ENCODE results near the gene KCNJ18. TPM values are rescaled to one million over a fixed set of nuclear protein-coding genes. Genes with fewer than 3 reads are reported as not detected.
"Not testable (repeated sequence)": the region's sequence is repeated elsewhere in the genome, so short reads cannot be mapped to it uniquely, and the experiment has no call there.

KCNJ18 gene
- total RNA-seq, 1 experiment from 2014 or later, result not detected

DNA sequence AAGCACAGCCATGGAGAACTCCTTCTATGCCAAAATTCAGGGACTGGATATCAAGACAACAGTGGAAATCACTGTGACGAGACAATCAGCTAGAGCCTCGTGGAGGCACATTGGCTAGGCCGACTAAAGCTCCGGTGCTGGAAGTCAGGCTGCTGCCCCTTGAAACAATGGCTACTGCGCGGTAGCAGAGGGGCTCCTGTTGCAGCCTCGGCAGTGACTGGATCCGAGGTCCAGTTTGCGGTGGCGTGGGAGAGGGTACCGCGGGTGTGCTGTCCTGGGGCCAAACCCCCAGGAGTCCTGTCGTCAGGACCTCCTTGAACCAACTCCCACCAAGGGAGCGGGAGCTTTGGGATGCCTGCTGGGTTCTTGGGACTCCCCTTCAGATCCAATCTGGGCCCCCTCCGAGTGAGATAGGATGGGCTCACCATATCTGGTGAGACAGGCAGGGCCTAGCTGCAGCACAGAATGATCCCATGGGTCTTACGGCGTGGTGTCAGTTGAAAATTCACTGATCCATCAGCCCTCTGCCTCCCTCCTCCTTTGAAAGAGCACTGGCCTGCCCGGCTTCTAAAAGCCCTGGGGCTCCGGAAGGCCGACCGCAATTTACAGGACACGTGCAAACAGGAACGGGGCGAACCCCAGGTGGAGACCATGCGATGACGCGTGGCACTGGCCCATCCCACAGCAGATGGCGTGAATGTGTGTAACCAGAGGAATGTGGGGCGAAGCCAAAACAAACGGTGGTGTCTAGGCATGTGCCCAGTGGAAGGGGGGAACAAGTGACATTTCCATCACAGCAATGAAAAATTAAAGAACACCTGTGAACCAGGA, 15.8 kb upstream of the KCNJ18 start:
- H3K9me3 ChIP-seq (replicated peaks), result no peaks in the 10 kb centered on the region
- no peaks in the 10 kb centered on the region for H3K4me1 ChIP-seq (replicated peaks)

DNA sequence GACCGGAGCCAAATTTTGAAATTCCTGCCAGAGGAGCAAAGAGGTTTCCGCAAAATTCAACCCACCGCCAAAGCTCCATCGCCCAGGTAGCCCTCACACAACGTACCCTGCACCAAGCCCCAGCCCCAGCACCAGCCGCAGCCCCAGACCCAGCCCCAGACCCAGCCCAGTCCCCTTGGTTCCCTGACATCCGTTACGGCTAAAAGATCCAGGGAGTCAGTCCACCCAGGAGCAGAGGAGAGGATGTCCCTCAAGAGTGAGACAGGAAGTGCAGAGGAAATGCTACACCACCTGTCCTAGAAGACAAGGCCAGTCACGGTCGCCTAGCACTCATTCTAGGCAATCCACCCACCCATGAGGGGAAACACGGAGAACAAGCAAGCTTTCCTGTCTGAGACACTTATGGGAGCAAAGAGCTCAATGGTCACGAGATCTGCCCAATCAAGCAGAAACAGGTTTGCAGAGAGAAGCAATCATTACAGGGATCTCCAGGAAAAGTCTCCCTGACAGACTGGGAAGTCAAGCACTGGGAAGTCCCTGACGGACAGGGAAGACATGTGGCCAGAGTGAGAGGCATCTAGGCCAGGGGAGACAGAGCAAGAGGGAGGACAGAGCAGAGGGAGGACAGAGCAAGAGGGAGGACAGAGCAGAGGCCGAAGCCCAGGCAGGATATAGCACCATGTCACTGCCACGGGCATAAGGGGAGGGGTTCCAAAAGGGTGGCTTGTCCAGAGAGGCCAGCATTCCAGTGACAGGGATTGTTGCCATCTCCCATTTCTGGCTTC, 15.0 kb upstream of the KCNJ18 start:
- Histone ChIP-seq H3K27ac (no peak overlapping the region), H3K9me3 (replicated peaks) (no peaks in the 10 kb centered on the region), H3K4me3 (no peak overlapping the region), H3K36me3 (no peaks in the 10 kb centered on the region), H3K27me3 (replicated peaks) (no peaks in the 10 kb centered on the region), H3K4me1 (replicated peaks) (no peaks in the 10 kb centered on the region)
- no peak for DNase-seq (ENCODE audit: low read depth in 1 of 2, low spot score in 2 of 2)

More for the DNA sequence above, 15.8 kb upstream of the KCNJ18 start:
- H3K4me3 ChIP-seq, result no peak overlapping the region
- H3K36me3 ChIP-seq, result no peaks in the 10 kb centered on the region
- no peak for DNase-seq (ENCODE audit: low read depth in 1 of 2, low spot score in 2 of 2)
- H3K27me3 ChIP-seq (replicated peaks), result no peaks in the 10 kb centered on the region
- H3K27ac ChIP-seq, result no peak overlapping the region

DNA sequence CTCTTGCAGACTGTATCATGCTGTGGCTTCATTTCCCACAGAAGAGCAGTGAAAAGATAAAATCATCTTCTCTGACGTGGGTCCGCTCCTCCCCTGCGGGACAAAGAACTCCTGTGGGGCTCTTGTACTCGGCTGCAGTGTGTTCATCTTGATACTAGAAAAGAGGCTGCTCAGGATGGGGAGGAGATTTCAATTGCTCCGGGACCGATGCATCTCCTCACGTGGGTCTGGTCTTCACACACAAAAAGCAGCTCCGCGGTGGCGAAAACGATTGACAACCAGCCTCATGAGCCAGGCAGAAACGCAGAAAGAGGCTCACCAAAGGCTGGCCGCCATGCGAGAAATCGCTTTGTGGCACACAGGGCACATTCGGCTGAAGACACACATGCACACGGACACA, 14.4 kb upstream of the KCNJ18 start:
- Histone ChIP-seq H3K4me3 (no peak overlapping the region), H3K4me1 (replicated peaks) (no peaks in the 10 kb centered on the region), H3K9me3 (replicated peaks) (no peaks in the 10 kb centered on the region), H3K27me3 (replicated peaks) (no peaks in the 10 kb centered on the region), H3K36me3 (no peaks in the 10 kb centered on the region), H3K27ac (no peak overlapping the region)
- no peak for DNase-seq (ENCODE audit: low read depth in 1 of 2, low spot score in 2 of 2)

DNA sequence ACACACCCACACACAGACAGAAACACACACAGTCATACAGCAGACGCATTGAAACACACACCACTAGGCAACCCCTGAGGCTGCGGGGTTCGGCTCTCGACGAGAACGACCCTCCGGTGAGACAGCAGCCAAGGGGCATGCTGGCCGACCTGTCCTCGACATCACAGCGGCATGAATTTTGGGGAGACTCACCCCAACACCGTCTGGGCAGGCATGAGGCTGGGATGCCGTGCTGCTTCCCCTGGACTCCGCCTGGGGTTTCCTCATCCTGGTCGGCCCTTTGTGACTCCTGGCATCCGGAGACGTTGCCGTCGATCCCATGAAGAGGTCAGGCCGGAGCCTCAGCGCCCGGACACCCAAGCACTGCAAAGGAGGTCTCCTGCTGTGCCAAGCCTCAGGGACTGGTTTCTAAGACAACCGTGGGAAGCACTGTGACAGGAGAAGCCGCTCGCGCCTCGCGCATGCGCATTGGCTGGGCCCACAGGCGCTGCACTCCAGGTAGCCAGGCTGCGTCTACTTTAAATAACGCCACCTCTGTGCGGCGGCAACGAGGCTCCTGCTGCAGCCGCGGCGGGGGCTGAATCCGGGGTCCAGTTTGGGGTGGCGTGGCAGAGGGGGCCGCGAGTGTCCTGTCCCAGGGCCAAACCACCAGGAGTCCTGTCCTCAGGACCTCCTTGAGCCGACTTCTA, 13.8 kb upstream of the KCNJ18 start:
- no peaks in the 10 kb centered on the region for H3K9me3 ChIP-seq (replicated peaks)

DNA sequence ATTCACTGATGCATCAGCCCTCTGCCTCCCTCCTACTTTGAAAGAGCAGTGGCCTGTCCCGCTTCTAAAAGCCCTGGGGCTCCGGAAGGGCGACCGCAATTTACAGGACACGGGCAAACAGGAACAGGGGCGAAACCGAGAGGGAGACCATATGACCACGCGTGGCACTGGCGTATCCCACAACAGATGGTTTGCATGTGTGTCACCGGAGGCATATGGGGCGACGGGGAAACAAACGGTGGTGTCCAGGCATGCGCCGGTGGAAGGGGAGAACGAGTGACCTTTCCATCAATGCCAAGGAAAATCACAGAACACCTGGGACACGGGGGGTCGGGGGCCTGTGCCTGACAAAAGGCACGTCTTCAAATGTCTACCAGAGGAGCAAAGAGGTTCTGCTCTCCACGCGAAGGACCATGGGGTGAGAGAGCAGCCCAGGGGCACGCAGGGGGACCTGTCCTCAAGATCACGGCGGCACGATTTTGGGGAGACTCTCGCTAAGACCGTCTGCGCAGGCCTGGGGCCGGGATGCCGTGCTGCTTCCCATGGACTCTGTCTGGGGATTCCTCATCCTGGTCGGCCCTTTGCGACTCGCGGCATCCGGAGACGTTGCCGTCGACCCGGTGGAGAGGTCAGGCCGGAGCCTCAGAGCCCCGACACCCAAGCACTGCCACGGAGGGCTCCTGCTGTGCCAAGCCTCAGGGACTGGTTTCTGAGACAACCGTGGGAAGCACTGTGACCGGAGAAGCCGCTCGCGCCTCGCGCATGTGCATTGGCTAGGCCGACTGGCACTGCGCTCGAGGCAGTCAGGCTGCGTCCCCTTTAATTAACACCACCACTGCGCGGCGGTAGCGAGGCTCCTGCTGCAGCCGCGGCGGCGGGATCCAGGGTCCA, 12.8 kb upstream of the KCNJ18 start:
- Histone ChIP-seq H3K36me3 (no peaks in the 10 kb centered on the region), H3K4me3 (no peak overlapping the region), H3K27ac (no peak overlapping the region), H3K4me1 (replicated peaks) (no peaks in the 10 kb centered on the region), H3K27me3 (replicated peaks) (no peaks in the 10 kb centered on the region), H3K9me3 (replicated peaks) (no peaks in the 10 kb centered on the region)
- DNase-seq (ENCODE audit: low read depth in 1 of 2, low spot score in 2 of 2), result no peak

More for the DNA sequence above, 13.8 kb upstream of the KCNJ18 start:
- no peaks in the 10 kb centered on the region for H3K4me1 ChIP-seq (replicated peaks)
- H3K36me3 ChIP-seq, result no peaks in the 10 kb centered on the region
- DNase-seq (ENCODE audit: low read depth in 1 of 2, low spot score in 2 of 2), result no peak
- H3K27ac ChIP-seq, result no peak overlapping the region
- no peaks in the 10 kb centered on the region for H3K27me3 ChIP-seq (replicated peaks)
- no peak overlapping the region for H3K4me3 ChIP-seq

DNA sequence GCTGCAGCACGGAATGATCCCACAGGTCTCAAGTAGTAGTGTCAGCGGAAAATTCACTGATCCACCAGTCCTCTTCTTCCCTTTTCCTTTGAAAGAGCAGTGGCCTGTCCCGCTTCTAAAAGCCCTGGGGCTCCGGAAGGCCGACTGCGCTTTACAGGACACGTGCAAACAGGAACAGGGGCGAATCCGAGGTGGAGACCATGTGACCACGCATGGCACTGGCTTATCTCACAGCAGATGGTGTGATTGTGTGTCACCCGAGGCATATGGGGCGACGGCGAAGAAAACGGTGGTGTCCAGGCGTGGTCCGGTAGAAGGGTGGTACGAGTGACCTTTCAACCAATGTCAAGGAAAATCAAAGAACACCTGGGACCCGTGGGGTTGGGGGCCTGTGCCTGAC, 12.0 kb upstream of the KCNJ18 start:
- Histone ChIP-seq H3K36me3 (no peaks in the 10 kb centered on the region), H3K27ac (no peak overlapping the region), H3K4me1 (replicated peaks) (no peaks in the 10 kb centered on the region), H3K4me3 (no peak overlapping the region), H3K9me3 (replicated peaks) (no peaks in the 10 kb centered on the region), H3K27me3 (replicated peaks) (no peaks in the 10 kb centered on the region)
- DNase-seq (ENCODE audit: low read depth in 1 of 2, low spot score in 2 of 2), result no peak

DNA sequence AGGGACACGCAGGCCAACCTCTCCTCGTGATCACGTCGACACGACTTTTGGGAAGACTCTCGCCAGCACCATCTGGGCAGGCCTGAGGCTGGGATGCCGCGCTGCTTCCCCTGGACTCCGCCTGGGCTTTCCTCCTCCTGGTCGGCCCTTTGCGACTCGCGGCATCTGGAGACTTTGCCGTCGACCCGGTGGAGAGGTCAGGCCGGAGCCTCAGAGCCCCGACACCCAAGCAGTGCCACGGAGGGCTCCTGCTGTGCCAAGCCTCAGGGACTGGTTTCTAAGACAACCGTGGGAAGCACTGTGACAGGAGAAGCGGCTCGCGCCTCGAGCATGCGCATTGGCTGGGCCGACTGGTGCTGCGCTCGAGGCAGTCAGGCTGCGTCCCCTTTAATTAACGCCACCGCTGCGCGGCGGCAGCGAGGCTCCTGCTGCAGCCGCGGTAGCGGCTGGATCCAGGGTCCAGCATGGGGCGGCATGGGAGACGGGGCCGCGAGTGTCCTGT, 11.4 kb upstream of the KCNJ18 start:
- H3K4me3 ChIP-seq; H3K4me1 ChIP-seq (replicated peaks); DNase-seq (ENCODE audit: low read depth in 1 of 2, low spot score in 2 of 2); H3K9me3 ChIP-seq (replicated peaks); H3K36me3 ChIP-seq; H3K27me3 ChIP-seq (replicated peaks); H3K27ac ChIP-seq: not testable (repeated sequence)

DNA sequence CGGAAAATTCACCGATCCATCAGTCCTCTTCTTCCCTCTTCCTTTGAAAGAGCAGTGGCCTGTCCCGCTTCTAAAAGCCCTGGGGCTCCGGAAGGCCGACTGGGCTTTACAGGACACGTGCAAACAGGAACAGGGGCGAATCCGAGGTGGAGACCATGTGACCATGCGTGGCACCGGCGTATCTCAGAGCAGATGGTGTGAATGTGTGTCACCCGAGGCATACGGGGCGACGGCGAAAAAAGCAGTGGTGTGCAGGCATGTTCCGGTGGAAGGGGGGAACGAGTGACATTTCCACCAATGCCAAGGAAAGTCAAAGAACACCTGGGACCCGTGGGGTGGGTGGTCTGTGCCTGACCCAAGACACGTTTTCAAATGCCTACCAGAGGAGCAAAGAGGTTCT, 10.7 kb upstream of the KCNJ18 start:
- H3K4me1 ChIP-seq (replicated peaks); H3K27me3 ChIP-seq (replicated peaks); H3K36me3 ChIP-seq; H3K27ac ChIP-seq; H3K9me3 ChIP-seq (replicated peaks); H3K4me3 ChIP-seq; DNase-seq (ENCODE audit: low read depth in 1 of 2, low spot score in 2 of 2): not testable (repeated sequence)

DNA sequence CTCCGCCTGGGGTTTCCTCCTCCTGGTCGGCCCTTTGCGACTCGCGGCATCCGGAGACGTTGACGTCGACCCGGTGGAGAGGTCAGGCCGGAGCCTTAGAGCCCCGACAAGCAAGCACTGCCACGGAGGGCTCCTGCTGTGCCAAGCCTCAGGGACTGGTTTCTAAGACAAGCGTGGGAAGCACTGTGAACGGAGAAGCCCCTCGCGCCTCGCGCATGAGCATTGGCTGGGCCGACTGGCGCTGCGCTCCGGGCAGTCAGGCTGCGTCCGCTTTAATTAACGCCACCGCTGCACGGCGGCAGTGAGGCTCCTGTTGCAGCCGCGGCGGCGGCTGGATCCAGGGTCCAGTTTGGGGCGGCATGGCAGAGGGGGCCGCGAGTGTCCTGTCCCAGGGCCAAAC, 10.2 kb upstream of the KCNJ18 start:
- H3K27me3 ChIP-seq (replicated peaks); DNase-seq (ENCODE audit: low read depth in 1 of 2, low spot score in 2 of 2); H3K36me3 ChIP-seq; H3K27ac ChIP-seq; H3K4me1 ChIP-seq (replicated peaks); H3K9me3 ChIP-seq (replicated peaks); H3K4me3 ChIP-seq: not testable (repeated sequence)

DNA sequence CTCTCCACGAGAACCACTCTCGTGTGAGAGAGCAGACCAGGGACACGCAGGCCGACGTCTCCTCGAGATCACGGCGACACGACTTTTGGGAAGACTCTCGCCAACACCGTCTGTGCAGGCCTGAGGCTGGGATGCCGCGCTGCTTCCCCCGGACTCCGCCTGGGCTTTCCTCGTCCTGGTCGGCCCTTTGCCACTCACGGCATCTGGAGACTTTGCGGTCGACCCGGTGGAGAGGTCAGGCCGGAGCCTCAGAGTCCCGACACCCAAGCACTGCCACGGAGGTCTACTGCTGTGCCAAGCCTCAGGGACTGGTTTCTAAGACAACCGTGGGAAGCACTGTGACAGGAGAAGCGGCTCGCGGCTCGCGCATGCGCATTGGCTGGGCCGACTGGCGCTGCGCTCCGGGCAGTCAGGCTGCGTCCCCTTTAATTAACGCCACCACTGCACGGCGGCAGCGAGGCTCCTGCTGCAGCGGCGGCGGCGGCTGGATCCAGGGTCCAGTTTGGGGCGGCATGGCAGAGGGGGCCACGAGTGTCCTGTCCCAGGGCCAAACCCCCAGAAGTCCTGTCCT, 9.1 kb upstream of the KCNJ18 start:
- H3K4me3 ChIP-seq; H3K4me1 ChIP-seq (replicated peaks); H3K9me3 ChIP-seq (replicated peaks); H3K27me3 ChIP-seq (replicated peaks); H3K36me3 ChIP-seq; DNase-seq (ENCODE audit: low read depth in 1 of 2, low spot score in 2 of 2); H3K27ac ChIP-seq: not testable (repeated sequence)

DNA sequence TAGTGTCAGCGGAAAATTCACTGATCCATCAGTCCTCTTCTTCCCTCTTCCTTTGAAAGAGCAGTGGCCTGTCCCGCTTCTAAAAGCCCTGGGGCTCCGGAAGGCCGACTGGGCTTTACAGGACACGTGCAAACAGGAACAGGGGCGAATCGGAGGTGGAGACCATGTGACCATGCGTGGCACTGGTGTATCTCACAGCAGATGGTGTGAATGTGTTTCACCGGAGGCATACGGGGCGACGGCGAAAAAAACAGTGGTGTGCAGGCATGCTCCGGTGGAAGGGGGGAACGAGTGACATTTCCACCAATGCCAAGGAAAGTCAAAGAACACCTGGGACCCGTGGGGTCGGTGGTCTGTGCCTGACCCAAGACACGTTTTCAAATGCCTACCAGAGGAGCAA, 8.4 kb upstream of the KCNJ18 start:
- H3K4me1 ChIP-seq (replicated peaks); H3K27me3 ChIP-seq (replicated peaks); H3K36me3 ChIP-seq; H3K4me3 ChIP-seq; H3K27ac ChIP-seq; H3K9me3 ChIP-seq (replicated peaks); DNase-seq (ENCODE audit: low read depth in 1 of 2, low spot score in 2 of 2): not testable (repeated sequence)

DNA sequence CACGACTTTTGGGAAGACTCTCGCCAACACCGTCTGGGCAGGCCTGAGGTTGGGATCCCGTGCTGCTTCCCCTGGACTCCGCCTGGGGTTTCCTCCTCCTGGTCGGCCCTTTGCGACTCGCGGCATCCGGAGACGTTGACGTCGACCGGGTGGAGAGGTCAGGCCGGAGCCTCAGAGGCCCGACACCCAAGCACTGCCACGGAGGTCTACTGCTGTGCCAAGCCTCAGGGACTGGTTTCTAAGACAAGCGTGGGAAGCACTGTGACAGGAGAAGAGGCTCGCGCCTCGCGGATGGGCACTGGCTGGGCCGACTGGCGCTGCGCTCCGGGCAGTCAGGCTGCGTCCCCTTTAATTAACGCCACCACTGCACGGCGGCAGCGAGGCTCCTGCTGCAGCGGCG, 7.9 kb upstream of the KCNJ18 start:
- H3K4me1 ChIP-seq (replicated peaks); DNase-seq (ENCODE audit: low read depth in 1 of 2, low spot score in 2 of 2); H3K27ac ChIP-seq; H3K9me3 ChIP-seq (replicated peaks); H3K4me3 ChIP-seq; H3K27me3 ChIP-seq (replicated peaks); H3K36me3 ChIP-seq: not testable (repeated sequence)
